Measurements from ENCODE around the gene NOCT.

Gene NOCT

GRCh38 chr4:139084804-139085093 lies 69.2 kb downstream of the NOCT start:
- no peak for DNase-seq (ENCODE audit: extremely low spot score)
- ChIA-PET CTCF (interaction anchor here (1.0 to 3.0 kb wide), 2 partner anchors 14 to 54 kb away, joined by 5 to 23 read pairs; no protein-coding TSS in a partner anchor), POLR2A (no interaction called here)
- TF ChIP-seq CTCF (IDR thresholded peaks at IDR 0.05; ENCODE audit: control extremely low read depth, extremely low read depth, low read depth, missing control alignments): no peak

- ChIA-PET CTCF (interaction anchor here (2.6 to 3.0 kb wide), 2 partner anchors 13 to 55 kb away, joined by 23 to 37 read pairs; no protein-coding TSS in a partner anchor), POLR2A (no interaction called here)
- no peak for DNase-seq (ENCODE audit: extremely low spot score)
- peak; percentile 12 for TF ChIP-seq CTCF (IDR thresholded peaks at IDR 0.05; ENCODE audit: control extremely low read depth, extremely low read depth, low read depth, missing control alignments)
Measured at GRCh38 chr4:139085141-139085540, 69.6 kb downstream of the NOCT start.

GRCh38 chr4:139092271-139092670 lies 76.7 kb downstream of the NOCT start:
- POLR2A ChIA-PET: no interaction called here
- TF ChIP-seq CTCF (IDR thresholded peaks at IDR 0.05; ENCODE audit: control extremely low read depth, extremely low read depth, low read depth, missing control alignments): no peak
- CTCF ChIA-PET: interaction anchor here (2.4 kb wide), 1 partner anchor 61 kb away, joined by 12 read pairs; no protein-coding TSS in a partner anchor
- no peak for DNase-seq (ENCODE audit: extremely low spot score)
